Neuron (in vitro differentiated cells): ENCODE data around the gene NDFIP1.

Source experiments
- H2AFZ ChIP-seq: one replicate; pipeline ENCODE4 v1.6.1; 2013; ENCODE audit warnings: low read depth, mild to moderate bottlenecking, inconsistent platforms, low read length, moderate library complexity
- H3K27me3 ChIP-seq: one replicate; pipeline ENCODE4 v1.6.1; 2013; ENCODE audit warnings: low read length; ENCODE audit not compliant: insufficient read depth
- H3K36me3 ChIP-seq: one replicate; pipeline ENCODE4 v1.6.1; 2013; ENCODE audit warnings: low read length; ENCODE audit not compliant: insufficient read depth
- H3K4me1 ChIP-seq: one replicate; pipeline ENCODE4 v1.6.1; 2013; ENCODE audit warnings: low read length; ENCODE audit not compliant: insufficient read depth
- H3K4me3 ChIP-seq: 2 replicates; pipeline ENCODE4 v1.5.1; 2013; ENCODE audit warnings: mild to moderate bottlenecking, low read length, moderate library complexity
- H3K9me3 ChIP-seq: one replicate; pipeline ENCODE4 v1.6.1; 2013; ENCODE audit warnings: low read length

Gene NDFIP1

GRCh38 chr5:142156839-142157463, 48.4 kb downstream of the NDFIP1 start:
- Histone ChIP-seq H3K27me3 (no peaks in the 10 kb centered on the region), H3K36me3 (peaks cover 12% of the 10 kb centered on the region), H3K9me3 (no peaks in the 10 kb centered on the region), H3K4me1 (peaks cover 14% of the 10 kb centered on the region), H2AFZ (no peak overlapping the region), H3K4me3 (no peak overlapping the region)

GRCh38 chr5:142159354-142159753, 50.8 kb downstream of the NDFIP1 start:
- H3K9me3 ChIP-seq = no peaks in the 10 kb centered on the region
- no peaks in the 10 kb centered on the region for H3K27me3 ChIP-seq
- H3K4me3 ChIP-seq = no peak overlapping the region
- peaks cover 4% of the 10 kb centered on the region for H3K36me3 ChIP-seq
- H3K4me1 ChIP-seq = peaks cover 18% of the 10 kb centered on the region
- no peak overlapping the region for H2AFZ ChIP-seq

GRCh38 chr5:142164315-142164714, 55.7 kb downstream of the NDFIP1 start:
- no peaks in the 10 kb centered on the region for H3K27me3 ChIP-seq
- H2AFZ ChIP-seq = no peak overlapping the region
- H3K4me1 ChIP-seq = peaks cover 12% of the 10 kb centered on the region
- H3K9me3 ChIP-seq = no peaks in the 10 kb centered on the region
- H3K4me3 ChIP-seq = no peak overlapping the region
- H3K36me3 ChIP-seq = no peaks in the 10 kb centered on the region

- H3K4me3 ChIP-seq = no peak overlapping the region
- H3K9me3 ChIP-seq = peaks cover 2% of the 10 kb centered on the region
- H2AFZ ChIP-seq = no peak overlapping the region
- H3K4me1 ChIP-seq = peaks cover 11% of the 10 kb centered on the region
- H3K36me3 ChIP-seq = no peaks in the 10 kb centered on the region
- no peaks in the 10 kb centered on the region for H3K27me3 ChIP-seq
Measured at GRCh38 chr5:142166754-142167153, 58.2 kb downstream of the NDFIP1 start.

GRCh38 chr5:142167458-142167857, 58.9 kb downstream of the NDFIP1 start:
- Histone ChIP-seq H3K4me3 (no peak overlapping the region), H3K36me3 (no peaks in the 10 kb centered on the region), H3K27me3 (no peaks in the 10 kb centered on the region), H3K9me3 (peaks cover 2% of the 10 kb centered on the region), H3K4me1 (peaks cover 11% of the 10 kb centered on the region), H2AFZ (no peak overlapping the region)

GRCh38 chr5:142168365-142168764, 59.8 kb downstream of the NDFIP1 start:
- H2AFZ ChIP-seq = no peak overlapping the region
- H3K4me1 ChIP-seq = peaks cover 11% of the 10 kb centered on the region
- H3K4me3 ChIP-seq = no peak overlapping the region
- H3K36me3 ChIP-seq = no peaks in the 10 kb centered on the region
- no peaks in the 10 kb centered on the region for H3K27me3 ChIP-seq
- peaks cover 2% of the 10 kb centered on the region for H3K9me3 ChIP-seq

GRCh38 chr5:142170254-142170953, 61.8 kb downstream of the NDFIP1 start:
- H2AFZ ChIP-seq = no peak overlapping the region
- H3K4me3 ChIP-seq = no peak overlapping the region
- peaks cover 2% of the 10 kb centered on the region for H3K4me1 ChIP-seq

GRCh38 chr5:142171270-142171669, 62.7 kb downstream of the NDFIP1 start:
- peaks cover 2% of the 10 kb centered on the region for H3K4me1 ChIP-seq
- no peaks in the 10 kb centered on the region for H3K36me3 ChIP-seq
- H3K4me3 ChIP-seq = no peak overlapping the region
- H2AFZ ChIP-seq = no peak overlapping the region
- H3K9me3 ChIP-seq = peaks cover 2% of the 10 kb centered on the region
- no peaks in the 10 kb centered on the region for H3K27me3 ChIP-seq

More at GRCh38 chr5:142170254-142170953, 61.8 kb downstream of the NDFIP1 start:
- Histone ChIP-seq H3K9me3 (peaks cover 2% of the 10 kb centered on the region), H3K27me3 (no peaks in the 10 kb centered on the region), H3K36me3 (no peaks in the 10 kb centered on the region)

GRCh38 chr5:142175039-142175438, 66.5 kb downstream of the NDFIP1 start:
- Histone ChIP-seq H3K4me1 (no peaks in the 10 kb centered on the region), H3K36me3 (no peaks in the 10 kb centered on the region), H3K9me3 (peaks cover 2% of the 10 kb centered on the region), H3K27me3 (no peaks in the 10 kb centered on the region), H3K4me3 (no peak overlapping the region), H2AFZ (no peak overlapping the region)

GRCh38 chr5:142175461-142176142, 67.0 kb downstream of the NDFIP1 start:
- peaks cover 2% of the 10 kb centered on the region for H3K9me3 ChIP-seq
- no peaks in the 10 kb centered on the region for H3K27me3 ChIP-seq
- H3K36me3 ChIP-seq = no peaks in the 10 kb centered on the region
- H2AFZ ChIP-seq = no peak overlapping the region
- H3K4me3 ChIP-seq = no peak overlapping the region
- H3K4me1 ChIP-seq = no peaks in the 10 kb centered on the region

- Histone ChIP-seq H3K27me3 (no peaks in the 10 kb centered on the region), H3K4me1 (no peaks in the 10 kb centered on the region), H2AFZ (no peak overlapping the region), H3K36me3 (no peaks in the 10 kb centered on the region), H3K4me3 (no peak overlapping the region), H3K9me3 (no peaks in the 10 kb centered on the region)
Measured at GRCh38 chr5:142176255-142176654, 67.7 kb downstream of the NDFIP1 start.

GRCh38 chr5:142178651-142179050, 70.1 kb downstream of the NDFIP1 start:
- Histone ChIP-seq H3K27me3 (no peaks in the 10 kb centered on the region), H3K4me3 (no peak overlapping the region), H2AFZ (no peak overlapping the region), H3K4me1 (no peaks in the 10 kb centered on the region), H3K9me3 (no peaks in the 10 kb centered on the region), H3K36me3 (no peaks in the 10 kb centered on the region)

GRCh38 chr5:142179776-142180387, 71.3 kb downstream of the NDFIP1 start:
- Histone ChIP-seq H2AFZ (no peak overlapping the region), H3K4me1 (no peaks in the 10 kb centered on the region), H3K9me3 (no peaks in the 10 kb centered on the region), H3K4me3 (no peak overlapping the region), H3K27me3 (no peaks in the 10 kb centered on the region), H3K36me3 (no peaks in the 10 kb centered on the region)
